Skeletal muscle tissue (tissue), 4 donors: ENCODE data around the gene PAM16. TPM values are rescaled to one million over a fixed set of nuclear protein-coding genes. Genes with fewer than 3 reads are reported as not detected.

ENCODE experiments used
- H3K27ac ChIP-seq: one replicate; pipeline ENCODE4 v1.7.0; 2013; ENCODE audit warnings: mild to moderate bottlenecking, low read depth, low read length, inconsistent platforms
- H3K27me3 ChIP-seq, 3 donors: one replicate each; pipeline ENCODE4 v1.7.0; 2013; ENCODE audit warnings: low read length in 3 of 3; ENCODE audit not compliant: control insufficient read depth in 3 of 3, insufficient read depth in 3 of 3
- H3K36me3 ChIP-seq, 3 donors: one replicate each; pipeline ENCODE4 v1.7.0; 2013; ENCODE audit warnings: low read length in 3 of 3; ENCODE audit not compliant: control insufficient read depth in 3 of 3, insufficient read depth in 3 of 3
- H3K4me1 ChIP-seq, 3 donors: one replicate each; pipeline ENCODE4 v1.7.0; 2013; ENCODE audit warnings: low read length in 3 of 3, mild to moderate bottlenecking in 3 of 3; ENCODE audit not compliant: control insufficient read depth in 3 of 3, insufficient read depth in 3 of 3
- H3K4me3 ChIP-seq, 3 donors: one replicate each; pipeline ENCODE4 v1.7.0; 2013; ENCODE audit warnings: low read length in 3 of 3
- H3K9ac ChIP-seq, 3 donors: one replicate each; pipeline ENCODE4 v1.7.0; 2013; ENCODE audit warnings: low read length in 3 of 3, mild to moderate bottlenecking in 3 of 3, moderate library complexity in 2 of 3, low read depth in 1 of 3
- H3K9me3 ChIP-seq, 3 donors: one replicate each; pipeline ENCODE4 v1.7.0; 2013; ENCODE audit warnings: low read length in 3 of 3; ENCODE audit not compliant: control insufficient read depth in 3 of 3
- total RNA-seq: library from RNA; depleted of rRNA; stranded (reverse); fragments of >200 nt; gene quantifications from one replicate; pipeline ENCODE4 v1.2.3, GENCODE V29; 2014
- donor health status: Osteomylitis.

Gene PAM16
- total RNA-seq, 1 donor from 2014 or later: 32.9 TPM

DNA sequence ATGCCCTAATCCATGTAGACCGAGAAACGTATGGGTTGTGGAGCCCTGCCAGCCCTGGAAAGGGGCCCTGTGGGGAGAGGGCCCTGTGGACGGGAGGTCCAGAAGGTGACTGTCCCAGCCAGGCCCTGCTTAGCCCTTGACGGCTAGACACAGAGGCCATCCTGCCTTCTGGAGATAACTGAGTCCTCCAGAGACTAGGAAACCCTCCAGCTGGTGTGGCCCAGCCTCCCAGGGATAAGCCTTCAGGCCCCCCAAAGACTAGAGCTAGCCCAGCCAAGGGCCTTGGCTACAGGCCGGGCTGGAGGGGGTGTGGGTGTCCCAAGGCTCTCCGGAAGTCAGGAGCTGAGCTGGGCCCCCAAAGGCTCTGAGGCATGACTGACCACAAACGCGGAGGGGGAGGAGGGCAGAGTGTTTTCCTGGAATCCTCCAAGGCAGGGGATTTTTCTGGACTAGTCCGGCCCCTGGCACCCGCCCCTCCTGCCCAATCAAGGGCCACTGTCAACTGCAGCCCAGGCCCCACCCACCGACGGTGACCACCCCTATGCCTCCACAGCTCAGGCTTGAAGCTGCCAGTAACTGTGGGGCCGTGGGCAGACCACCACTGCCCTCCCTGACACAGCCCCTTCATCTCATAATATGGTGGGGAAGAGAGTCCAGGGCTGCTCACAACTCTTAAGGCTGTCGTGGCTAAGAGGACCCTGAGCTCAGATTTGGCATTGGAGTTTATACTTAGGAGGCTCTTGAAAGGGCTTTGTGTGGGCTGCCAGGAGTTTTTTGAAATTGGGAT is 19.6 kb upstream of the PAM16 start:
- Histone ChIP-seq H3K9me3 (no peaks in the 10 kb centered on the region), H3K36me3 (no peaks in the 10 kb centered on the region), H3K4me1 (peaks cover 21 to 40% (median 33%) of the 10 kb centered on the region in 3 donors), H3K9ac (peak overlapping the region in 1 of 3 donors; percentile 51), H3K27me3 (no peaks in the 10 kb centered on the region), H3K4me3 (peak overlapping the region in 1 of 3 donors; percentile 55), H3K27ac (peak overlapping the region; percentile 81)

DNA sequence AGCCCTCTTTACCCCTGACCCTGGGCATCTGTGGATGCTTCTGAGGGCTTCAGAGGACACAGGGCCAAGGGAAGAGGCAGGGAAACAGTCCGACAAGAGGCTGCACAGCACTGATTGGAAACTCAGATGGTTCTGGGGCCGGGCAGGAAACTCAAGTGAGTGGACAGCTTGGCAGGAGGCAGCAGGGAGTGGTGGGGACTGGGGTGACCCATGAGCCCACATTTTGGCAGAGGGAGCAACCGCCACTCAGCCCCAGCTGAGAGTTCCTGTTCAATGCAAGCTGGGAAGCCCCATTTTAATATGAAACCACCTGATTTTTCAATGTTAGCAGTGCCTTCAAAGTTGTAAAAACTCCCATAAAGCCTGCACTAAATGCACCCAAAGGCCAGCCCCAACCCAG is 19.0 kb upstream of the PAM16 start:
- Histone ChIP-seq H3K9ac (peak overlapping the region in 1 of 3 donors; percentile 51), H3K4me3 (no peak overlapping the region), H3K27me3 (no peaks in the 10 kb centered on the region), H3K4me1 (peaks cover 19 to 37% (median 30%) of the 10 kb centered on the region in 3 donors), H3K27ac (peak overlapping the region; percentile 81), H3K9me3 (no peaks in the 10 kb centered on the region), H3K36me3 (peaks cover 0 to 3% (median 2%) of the 10 kb centered on the region in 3 donors)

DNA sequence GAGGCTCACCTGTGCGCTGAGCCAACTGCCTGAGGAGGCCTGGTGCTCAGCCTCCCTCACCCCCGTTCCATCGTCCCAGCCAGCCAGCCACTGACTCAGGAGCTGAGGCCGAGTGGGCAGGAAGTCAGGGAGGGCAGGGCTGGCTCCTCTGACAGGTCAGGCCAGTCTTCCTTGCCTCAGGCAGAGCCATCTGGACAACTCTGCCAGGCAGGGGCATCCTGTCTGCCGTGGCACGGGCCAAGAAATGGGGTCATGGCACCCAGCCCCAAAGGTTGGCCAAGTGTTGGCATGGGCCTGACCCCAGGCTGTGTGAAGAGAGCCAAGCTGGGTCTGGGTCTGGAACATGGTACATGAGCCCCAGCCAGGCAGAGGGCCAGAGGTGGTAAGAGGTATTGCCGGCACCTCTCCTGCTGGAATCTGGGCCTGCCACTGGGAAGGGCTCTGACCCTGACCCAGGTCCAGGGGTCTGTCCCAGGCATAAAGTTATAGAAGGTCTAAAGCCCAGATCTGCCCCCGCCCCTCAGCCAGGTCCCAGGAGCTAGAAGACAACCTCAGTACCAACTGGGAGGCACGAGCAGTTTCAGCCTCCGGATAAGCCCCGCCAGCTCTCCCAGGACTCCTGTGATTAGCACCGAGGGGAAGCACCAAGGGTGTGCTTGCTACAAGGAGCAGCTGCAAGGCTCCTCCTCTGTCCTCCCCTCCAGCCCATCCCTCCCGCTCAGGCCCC is 18.0 kb upstream of the PAM16 start:
- H3K4me1 ChIP-seq: peaks cover 11 to 31% (median 25%) of the 10 kb centered on the region in 3 donors
- peaks cover 3 to 8% (median 5%) of the 10 kb centered on the region in 3 donors for H3K36me3 ChIP-seq
- H3K27ac ChIP-seq: no peak overlapping the region
- no peaks in the 10 kb centered on the region for H3K9me3 ChIP-seq
- no peak overlapping the region for H3K9ac ChIP-seq
- no peak overlapping the region for H3K4me3 ChIP-seq
- no peaks in the 10 kb centered on the region for H3K27me3 ChIP-seq

DNA sequence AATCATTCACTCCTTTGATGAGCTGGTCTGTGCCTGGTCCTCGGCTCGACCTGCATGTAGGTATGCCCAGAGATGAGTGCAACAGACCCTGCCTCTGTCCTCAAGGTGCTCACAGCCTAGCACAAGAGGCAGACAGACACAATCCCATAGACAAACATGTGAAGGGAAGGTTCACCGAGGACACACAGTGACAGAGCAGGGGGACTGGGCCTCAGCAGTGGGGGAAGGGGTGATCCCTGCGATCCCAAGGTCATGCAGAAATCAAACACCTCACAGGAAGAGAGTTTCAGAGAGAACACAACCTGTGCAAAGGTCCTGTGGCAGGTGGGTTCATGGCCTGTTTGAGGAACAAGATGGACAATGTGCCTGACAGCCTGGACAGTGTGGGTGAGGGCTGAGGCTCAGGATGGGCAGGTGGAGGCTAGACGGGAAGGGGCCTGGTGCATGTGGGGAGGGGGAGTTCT is 16.3 kb upstream of the PAM16 start:
- no peak overlapping the region for H3K9ac ChIP-seq
- no peak overlapping the region for H3K27ac ChIP-seq
- no peaks in the 10 kb centered on the region for H3K27me3 ChIP-seq
- no peaks in the 10 kb centered on the region for H3K9me3 ChIP-seq
- peaks cover 5 to 8% (median 7%) of the 10 kb centered on the region in 3 donors for H3K36me3 ChIP-seq
- no peak overlapping the region for H3K4me3 ChIP-seq
- H3K4me1 ChIP-seq: peaks cover 10 to 24% (median 20%) of the 10 kb centered on the region in 3 donors

DNA sequence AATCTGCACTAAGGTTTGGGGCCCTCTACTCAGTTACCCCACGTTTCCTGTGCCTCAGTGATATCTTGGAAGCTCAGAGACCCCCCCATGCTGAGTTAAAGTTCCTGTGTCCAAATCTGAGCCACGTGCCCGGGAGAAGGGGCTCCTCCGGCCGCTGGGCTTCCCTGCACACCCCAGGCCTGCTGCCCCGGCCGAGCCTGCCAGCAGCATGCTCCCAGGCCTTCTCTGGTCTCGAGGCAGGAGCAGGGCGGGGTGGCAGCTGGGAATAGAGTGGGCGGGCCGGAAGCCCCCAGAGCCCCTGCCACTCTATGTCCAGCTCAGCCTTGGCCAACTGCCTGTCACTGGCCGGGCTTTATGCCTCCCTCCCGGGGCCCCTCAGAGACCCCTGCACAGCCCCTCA is 14.9 kb upstream of the PAM16 start:
- no peaks in the 10 kb centered on the region for H3K9me3 ChIP-seq
- H3K9ac ChIP-seq: no peak overlapping the region
- peaks cover 7 to 16% (median 12%) of the 10 kb centered on the region in 3 donors for H3K4me1 ChIP-seq
- H3K36me3 ChIP-seq: peaks cover 5 to 17% (median 12%) of the 10 kb centered on the region in 3 donors
- no peak overlapping the region for H3K27ac ChIP-seq
- H3K4me3 ChIP-seq: no peak overlapping the region
- no peaks in the 10 kb centered on the region for H3K27me3 ChIP-seq

DNA sequence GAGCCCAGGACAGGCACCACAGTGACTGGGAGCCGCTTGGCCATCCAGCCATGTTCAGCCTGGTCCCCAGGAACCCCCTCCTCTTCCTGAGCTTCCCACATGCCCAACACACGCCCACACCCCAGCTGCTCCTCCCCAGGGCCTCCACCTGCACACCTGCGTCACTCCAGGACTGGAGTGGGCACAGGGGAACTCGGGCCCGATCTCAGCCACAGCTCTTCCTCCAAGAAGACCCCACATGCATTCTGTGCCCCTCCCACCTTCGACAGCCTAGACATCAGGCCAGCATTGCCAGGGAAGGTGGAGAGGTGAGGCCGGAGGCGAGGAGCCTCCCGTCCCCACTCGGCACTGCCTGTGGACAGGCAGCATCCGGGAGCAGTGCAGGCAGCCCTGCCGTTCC is 14.5 kb upstream of the PAM16 start:
- Histone ChIP-seq H3K4me3 (no peak overlapping the region), H3K36me3 (peaks cover 5 to 20% (median 14%) of the 10 kb centered on the region in 3 donors), H3K9ac (no peak overlapping the region), H3K27ac (no peak overlapping the region), H3K9me3 (no peaks in the 10 kb centered on the region), H3K27me3 (no peaks in the 10 kb centered on the region), H3K4me1 (peaks cover 7 to 14% (median 10%) of the 10 kb centered on the region in 3 donors)

DNA sequence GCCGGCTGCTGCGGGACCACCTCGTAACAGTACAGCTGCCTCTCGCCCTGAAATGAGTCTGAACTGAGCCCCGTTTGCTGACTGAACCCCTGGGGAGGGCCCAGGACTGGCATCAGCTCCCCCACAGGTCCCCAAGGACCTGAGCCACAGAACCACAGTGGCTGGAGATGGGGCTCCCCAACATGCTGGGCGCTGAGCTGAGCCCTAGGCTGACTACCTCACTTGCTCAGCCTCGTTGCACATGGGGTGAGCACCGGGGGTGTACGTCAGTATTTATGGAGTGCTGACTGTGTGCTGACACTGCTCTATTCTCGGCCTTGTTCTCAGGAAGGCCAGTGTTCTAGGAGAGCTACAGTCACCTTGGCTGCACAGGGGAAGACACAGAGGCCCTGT is 13.9 kb upstream of the PAM16 start:
- no peak overlapping the region for H3K4me3 ChIP-seq
- peaks cover 5 to 20% (median 18%) of the 10 kb centered on the region in 3 donors for H3K36me3 ChIP-seq
- no peak overlapping the region for H3K9ac ChIP-seq
- H3K27ac ChIP-seq: no peak overlapping the region
- H3K4me1 ChIP-seq: peaks cover 2 to 11% (median 4%) of the 10 kb centered on the region in 3 donors
- no peaks in the 10 kb centered on the region for H3K27me3 ChIP-seq
- H3K9me3 ChIP-seq: no peaks in the 10 kb centered on the region

DNA sequence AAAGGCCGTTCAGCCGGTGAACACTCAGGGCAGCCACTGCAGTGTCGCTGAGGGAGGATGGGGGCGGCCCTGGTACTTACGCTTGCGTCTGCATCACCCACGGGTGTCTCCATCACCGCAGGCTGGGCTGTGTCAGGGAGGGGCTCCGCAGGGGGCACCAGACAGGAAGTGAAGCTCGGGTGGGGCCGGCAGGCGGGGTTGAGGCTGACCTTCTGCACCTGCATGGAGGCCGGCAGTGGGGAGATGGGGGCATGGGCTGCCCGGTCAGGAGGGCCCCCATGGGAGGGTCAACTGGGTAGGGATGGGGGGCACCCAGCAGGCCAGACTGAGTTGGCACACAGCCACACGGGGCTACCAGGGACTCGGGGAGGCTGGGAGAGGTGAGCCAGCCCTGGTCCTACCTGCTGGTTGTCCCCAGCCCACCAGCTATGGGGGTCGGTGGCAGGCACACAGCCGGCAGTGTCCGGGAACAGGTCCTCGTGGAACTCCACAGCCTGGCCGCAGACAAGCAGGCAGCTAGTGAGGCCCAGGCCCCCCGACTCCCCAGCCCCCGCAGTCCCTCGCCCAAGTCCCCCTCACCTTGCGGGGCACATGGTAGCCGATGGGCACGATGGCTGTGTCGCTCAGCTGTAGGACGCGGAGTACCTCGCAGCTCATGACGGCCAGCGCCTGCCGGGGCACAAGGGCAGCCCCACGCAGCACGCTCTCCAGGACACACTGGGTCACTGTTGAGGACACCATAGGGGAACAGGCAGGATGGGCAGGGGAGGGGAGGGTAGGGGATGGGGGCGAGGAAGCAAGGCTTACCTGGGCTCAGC is 13.3 kb upstream of the PAM16 start:
- Histone ChIP-seq H3K36me3 (peaks cover 5 to 20% (median 18%) of the 10 kb centered on the region in 3 donors), H3K9ac (no peak overlapping the region), H3K4me3 (no peak overlapping the region), H3K27ac (no peak overlapping the region), H3K27me3 (no peaks in the 10 kb centered on the region), H3K4me1 (peaks cover 0 to 10% (median 4%) of the 10 kb centered on the region in 3 donors), H3K9me3 (no peaks in the 10 kb centered on the region)

DNA sequence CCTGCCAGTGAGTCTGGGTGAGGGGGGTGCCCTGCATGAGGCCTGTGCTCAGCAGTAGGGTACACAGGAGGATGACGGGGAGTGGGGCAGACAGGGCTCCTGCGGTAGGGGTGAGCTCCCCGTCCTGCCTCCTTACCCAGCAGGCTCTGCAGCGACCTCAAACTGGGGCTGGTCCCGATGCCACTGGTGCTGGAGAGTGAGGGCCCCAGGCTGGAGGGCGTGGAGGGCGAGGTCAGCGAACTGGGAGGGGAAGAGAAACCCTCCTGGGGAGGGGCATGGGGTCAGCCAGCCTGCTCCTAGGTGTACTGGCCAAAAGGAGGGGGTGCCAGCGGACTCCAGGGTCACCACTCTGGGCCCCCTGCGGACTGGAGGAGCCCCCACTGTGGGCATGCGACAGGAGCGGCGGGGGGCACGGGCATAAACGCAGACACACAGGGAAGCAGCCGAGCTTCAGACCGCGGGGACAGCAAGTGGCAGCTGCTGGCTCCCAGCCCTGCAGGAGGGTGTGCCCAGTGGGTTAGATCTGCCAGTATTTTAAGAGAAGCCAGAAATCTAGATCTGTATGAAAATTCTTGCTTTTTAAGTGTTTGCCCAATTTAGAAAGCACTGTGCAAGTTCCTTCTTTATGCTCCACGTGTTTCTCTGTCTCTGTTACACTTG is 11.5 kb upstream of the PAM16 start:
- peaks cover 11 to 27% (median 24%) of the 10 kb centered on the region in 3 donors for H3K36me3 ChIP-seq
- no peaks in the 10 kb centered on the region for H3K27me3 ChIP-seq
- H3K4me3 ChIP-seq: no peak overlapping the region
- peaks cover 0 to 4% (median 4%) of the 10 kb centered on the region in 3 donors for H3K4me1 ChIP-seq
- H3K9me3 ChIP-seq: no peaks in the 10 kb centered on the region
- no peak overlapping the region for H3K9ac ChIP-seq
- no peak overlapping the region for H3K27ac ChIP-seq
